Heart left ventricle (tissue), 13 donors: ENCODE measurements around the gene WDR70.

ENCODE experiments used
- CTCF ChIP-seq, 12 donors: fragments of 200-600 bp; sonication (generic) in 4 of 12; IDR thresholded peaks; one replicate each; pipeline versions ENCODE4 v1.5.0 to v1.8.0; 2018 to 2022; ENCODE audit warnings: antibody characterized with exemption in 12 of 12, mild to moderate bottlenecking in 5 of 12
- POLR2A ChIP-seq, 2 donors: fragments of 450-650 bp; IDR thresholded peaks; one replicate each; pipeline ENCODE4 v1.6.1; 2017; ENCODE audit warnings: antibody characterized with exemption in 2 of 2, mild to moderate bottlenecking in 2 of 2, moderate library complexity in 2 of 2
- donor health status: ischemic (EF 13 %, LVEDD 7.1; RV severe dilation, severe dysfunction).
- donor health status: DM: no; HTN: yes; CAD: no.
- donor health status: DM: no; HTN: no; CAD: no.
- donor health status: ischemic (EF 25% LVEDD 6.9; RV normal size, moderate dysfunction).
- donor health status: ischemic (EF 25% LVEDD 5.7; RV mildly dilated, moderate dysfunction).
- donor health status: ischemic (EF 35%, LVEDD 5.7; RV mildly dilated, moderate dysfunction).
- donor health status: nonischemic (EF 11% LVEDD 7.7; RV severe dilation, severe dysfunction).
- donor health status: DM: yes; HTN: yes; CAD: no.
- donor health status: PGD.
- donor health status: ischemic (EF 29% LVEDD 5.4; RV normal size, mild dysfunction).
- donor health status: nonischemic (EF 23%, LVEDD 6.1; RV moderate dilation, normal function).

DNA sequence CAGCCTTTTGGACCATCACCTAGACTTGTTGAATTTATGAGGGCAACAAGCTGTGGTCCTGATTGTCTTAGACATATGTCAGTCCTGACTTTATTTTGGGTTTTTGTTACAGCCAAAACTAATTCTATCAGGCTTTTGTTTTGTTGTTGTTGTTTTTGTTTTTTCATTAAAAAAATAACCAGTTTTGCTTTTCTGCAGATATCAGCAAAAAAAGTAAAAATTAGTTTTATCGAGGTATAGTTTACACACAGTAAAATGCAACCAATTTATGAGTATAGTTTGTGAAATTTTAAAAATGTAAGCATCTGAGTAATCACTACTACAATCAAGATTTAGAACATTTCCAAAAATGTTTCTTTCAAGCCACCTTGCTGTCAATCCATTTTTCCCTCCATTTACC, 48.9 kb downstream of the WDR70 start:
- TF ChIP-seq POLR2A (IDR thresholded peaks at IDR 0.05), result no peak
- TF ChIP-seq CTCF (IDR thresholded peaks at IDR 0.05), result no peak
